Measurements from ENCODE around the gene SLC44A1.

SLC44A1 gene

DNA sequence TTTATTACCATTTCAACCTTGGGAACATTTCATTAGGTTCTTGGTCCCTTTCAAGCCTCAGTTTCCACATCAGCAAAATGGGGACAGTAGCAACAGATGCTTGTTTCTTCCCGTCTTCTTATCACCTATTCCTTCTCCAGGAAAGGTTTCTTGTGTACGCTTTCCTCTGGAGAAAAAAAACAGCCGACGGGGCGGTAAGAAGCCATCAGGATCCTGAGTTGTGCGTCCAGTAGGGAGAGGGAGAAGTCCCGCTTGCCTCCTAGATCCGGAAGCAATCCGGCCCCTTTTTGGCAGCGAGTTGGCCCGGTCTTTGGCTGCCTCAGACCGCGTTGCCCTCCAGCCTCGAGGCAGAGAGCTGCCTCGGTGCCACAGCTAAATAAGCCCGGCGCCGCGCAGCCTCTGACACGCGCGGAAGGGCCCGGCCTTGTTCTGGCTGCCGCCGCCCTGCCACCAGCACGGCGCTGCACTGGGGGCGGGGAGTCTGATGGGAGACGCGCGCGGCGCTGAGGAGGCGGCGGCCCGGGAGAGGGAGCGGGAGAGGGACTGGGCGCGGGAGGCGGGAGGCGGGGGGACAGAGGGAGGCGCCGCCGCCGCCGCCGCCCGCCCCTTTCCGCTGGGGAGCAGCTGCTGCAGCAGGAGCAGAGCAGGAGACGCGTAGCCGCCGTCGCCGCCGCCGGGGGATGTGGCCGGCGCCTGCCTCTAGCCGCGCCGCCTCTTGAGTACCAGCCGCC is at the start of gene SLC44A1:
SLC44A1 (plus strand) TSS at position 649 of the 731 bp plus-strand sequence. CDS start 218 bp downstream, outside the sequence.
- DNase-seq: peak; percentile 97

DNA sequence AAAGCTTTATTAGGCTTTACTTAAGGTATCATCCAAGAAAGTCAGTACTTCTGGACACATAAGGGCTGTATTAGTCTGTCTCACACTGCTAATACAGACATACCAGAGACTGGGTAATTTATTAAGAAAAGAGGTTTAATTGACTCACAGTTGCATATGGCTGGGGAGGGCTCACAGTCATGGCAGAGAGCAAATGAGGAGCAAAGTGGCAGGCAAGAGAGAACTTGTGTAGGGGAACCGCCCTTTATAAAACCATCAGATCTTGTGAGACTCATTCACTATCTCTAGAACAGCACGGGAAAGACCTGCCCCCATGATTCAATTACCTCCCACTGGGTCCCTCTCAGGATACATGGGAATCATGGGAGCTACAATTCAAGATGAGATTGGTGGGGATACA is 49.2 kb upstream of the SLC44A1 start:
- DNase-seq: no peak

- no peak for DNase-seq
These were observed 46.4 kb upstream of the SLC44A1 start for GRCh38 chr9:105198023-105198422.

- DNase-seq: no peak
These were observed 45.6 kb upstream of the SLC44A1 start for GRCh38 chr9:105198865-105199264.

GRCh38 chr9:105204416-105204815 is 40.0 kb upstream of the SLC44A1 start:
- DNase-seq: no peak

GRCh38 chr9:105205787-105206495 is 38.5 kb upstream of the SLC44A1 start:
- DNase-seq: no peak

- peak; percentile 33 for DNase-seq
These were observed 38.0 kb upstream of the SLC44A1 start for GRCh38 chr9:105206496-105206820.

- DNase-seq: no peak
These were observed 37.4 kb upstream of the SLC44A1 start for GRCh38 chr9:105206821-105207699.

GRCh38 chr9:105216440-105217178 is 27.8 kb upstream of the SLC44A1 start:
- DNase-seq: no peak

DNA sequence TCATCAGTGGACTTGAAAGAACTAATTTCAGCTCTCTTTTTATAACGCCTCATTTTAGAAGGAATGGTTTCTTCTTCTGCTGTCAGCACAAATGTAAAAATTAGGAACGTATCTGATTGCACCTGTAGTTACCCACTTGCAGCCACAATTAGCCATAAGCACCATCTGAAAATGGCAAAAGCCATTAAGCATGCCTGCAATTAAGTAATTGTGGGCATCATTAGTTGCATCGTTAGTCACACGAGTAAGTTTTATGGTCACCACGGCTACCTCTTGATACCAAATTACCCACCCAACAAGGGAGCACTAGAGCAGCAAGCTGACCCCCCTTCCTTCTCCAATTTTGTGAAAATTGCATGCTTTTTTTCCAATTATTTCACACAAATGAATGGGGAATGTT is 25.8 kb upstream of the SLC44A1 start:
- no peak for DNase-seq

GRCh38 chr9:105219291-105219805 is 25.1 kb upstream of the SLC44A1 start:
- DNase-seq: no peak

DNA sequence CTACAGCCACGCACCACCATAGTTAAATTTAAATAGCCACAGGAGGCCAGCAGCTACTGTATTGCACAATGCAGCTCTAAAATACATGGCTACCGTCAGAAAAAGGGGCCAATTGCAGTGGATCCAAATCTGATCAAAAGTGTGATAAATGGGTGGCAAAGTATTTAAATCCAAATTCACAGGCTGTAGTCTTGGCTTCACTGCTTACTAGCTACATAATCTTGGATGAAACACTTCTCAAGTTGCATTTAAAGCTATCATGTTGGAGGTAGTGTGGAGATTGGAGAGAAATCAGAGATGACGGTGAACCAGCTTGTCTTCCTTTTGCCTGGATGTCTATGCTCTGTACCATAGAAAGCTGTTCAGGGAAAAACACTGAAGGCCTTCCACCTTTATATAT is 24.0 kb upstream of the SLC44A1 start:
- no peak for DNase-seq

- DNase-seq: no peak
These were observed 20.8 kb upstream of the SLC44A1 start for GRCh38 chr9:105223544-105224140.

DNA sequence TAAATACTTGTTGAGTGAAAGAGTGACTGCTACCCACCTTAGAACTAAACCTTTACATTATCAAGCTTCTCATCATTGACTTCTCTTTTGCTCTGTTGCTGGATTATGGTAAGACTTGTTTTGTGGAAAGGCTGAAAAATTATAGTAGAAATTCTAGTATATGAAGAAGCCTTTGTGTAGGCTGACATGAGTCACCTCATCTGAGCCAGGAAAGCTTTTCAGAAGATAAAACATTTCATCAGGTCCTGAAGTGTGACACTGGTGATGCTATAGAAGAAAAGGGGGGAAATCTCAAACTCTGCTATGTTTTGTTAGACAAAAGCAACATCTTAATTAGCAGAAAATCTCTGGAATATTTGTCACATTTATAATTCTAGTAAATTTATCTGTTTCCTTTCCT is 18.4 kb upstream of the SLC44A1 start:
- DNase-seq: no peak

GRCh38 chr9:105232207-105232606 is 12.2 kb upstream of the SLC44A1 start:
- no peak for DNase-seq

DNA sequence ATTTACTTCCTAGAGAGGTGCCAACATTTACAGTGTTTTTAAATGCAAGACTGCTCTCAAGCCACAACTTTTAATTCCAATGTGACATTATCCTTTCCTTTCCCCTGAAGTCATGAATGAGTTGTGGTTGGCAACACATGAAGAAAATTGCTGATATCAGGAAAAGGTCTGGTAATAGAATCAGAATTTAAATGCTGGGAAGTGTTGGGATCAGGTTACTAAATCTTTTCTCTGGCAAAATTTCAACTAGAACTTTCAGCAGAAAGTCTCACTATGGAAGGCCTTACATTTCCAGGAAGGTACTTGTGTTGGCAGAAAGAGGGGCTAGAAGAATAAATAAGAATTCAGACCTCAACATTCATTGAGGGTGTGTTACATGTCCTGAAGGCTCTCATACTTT is 10.6 kb upstream of the SLC44A1 start:
- no peak for DNase-seq

DNA sequence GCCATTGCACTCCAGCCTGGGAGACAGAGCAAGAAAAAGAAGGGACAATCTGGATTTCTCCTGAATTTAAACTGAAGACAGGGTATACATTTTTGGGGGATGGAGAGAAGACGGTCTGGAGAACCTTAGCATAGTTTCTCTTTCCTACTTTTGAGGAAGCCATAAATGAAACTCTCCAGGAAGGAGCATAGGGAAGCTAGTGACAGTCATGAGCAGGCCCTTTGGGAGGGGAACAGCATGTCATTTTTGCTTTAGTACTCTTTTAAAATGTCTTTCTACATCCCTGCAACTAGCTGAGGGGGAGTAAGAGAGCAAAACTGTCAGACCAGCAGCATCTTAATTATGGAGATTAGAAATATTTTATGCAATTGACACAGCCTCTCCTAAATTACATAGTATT is 8.2 kb upstream of the SLC44A1 start:
- DNase-seq: no peak

DNA sequence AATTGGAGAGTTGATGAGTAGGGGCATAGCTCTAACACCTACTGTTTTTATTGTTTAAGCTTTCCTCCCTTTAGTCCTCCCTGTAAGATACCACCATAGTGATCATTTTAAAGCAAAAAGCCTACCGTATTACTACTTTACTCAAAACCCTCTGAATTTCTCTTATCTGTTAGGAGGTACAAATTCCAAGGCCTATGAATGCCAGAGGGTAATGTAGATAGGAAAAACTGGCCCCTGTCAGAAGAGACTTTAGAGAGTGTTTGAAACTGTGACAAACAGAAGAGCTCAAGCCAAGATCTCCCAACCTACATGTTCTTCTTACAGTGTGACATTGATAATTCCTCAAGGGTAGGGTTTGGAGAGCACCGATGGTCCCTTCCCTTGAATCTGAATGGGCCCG is 7.2 kb upstream of the SLC44A1 start:
- DNase-seq: no peak

- no peak for DNase-seq
These were observed 6.1 kb upstream of the SLC44A1 start for GRCh38 chr9:105238302-105238701.

DNA sequence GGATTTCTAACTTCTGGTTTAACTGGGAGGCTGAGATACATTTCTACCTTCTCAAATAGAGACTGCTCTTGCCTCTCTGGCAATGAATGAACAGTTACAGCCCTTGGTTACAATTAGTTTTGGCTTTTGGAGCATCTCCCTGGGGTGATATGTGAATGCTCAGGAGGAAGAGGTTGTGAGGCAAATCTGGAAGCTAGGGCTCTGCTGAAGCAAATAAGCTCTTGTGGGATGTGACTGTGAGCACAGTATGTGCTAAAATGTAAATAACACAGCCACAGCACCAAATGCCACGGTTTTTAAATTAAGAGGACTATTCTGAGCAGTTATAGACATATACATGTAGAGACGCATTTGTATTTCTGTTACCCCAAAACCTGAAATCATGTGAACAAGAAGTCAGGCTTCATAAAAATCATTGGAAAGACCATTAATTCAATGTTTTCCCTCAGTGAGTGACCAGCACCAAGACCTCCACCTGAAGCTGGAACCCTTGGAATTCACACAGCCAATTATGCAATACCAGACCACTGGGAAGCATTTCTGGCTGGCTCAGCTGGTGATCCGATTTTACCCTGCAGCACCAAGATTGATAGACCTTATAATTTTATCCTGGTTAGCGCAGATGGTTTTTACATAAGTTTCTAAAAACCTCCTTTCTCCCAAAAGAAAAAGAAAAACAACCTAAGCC is 3.0 kb upstream of the SLC44A1 start:
- DNase-seq: no peak

DNA sequence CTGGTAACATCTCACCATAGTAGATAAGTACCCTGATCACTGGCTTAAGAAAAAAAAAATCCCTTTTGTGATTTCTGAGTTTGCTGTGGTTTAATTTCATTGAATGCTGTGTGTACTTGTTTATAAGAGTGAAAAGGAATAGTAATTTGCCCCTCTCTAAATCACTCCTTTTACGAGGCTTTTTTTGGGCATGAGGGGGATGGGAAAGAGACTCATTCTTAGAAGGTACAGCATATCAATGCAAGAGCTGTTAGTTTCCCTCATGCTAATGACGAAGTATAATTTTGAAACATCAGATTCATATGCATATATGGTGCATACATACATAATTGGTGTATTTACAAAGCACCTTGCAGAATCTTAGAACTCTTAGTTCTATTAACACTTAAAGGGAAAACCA is 2.4 kb upstream of the SLC44A1 start:
- DNase-seq: no peak

DNA sequence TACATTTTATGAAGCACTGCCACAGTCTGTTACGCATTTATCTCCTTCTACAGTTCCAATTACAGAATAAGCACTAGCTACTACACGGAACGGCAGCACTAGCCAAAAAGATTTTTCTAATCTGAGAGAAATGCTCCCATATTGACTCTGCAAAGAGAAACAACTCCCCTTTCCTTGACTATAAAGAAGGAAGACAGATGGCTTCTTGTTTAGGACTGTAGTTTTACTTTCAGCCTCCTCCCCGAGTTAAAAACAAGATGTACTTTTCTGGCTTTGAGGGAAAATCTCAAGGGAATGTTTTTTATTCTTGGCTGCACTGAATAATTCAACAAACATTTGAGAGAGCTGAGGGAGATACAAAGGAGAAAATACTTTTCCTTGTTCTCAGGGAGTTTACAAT is 1.9 kb upstream of the SLC44A1 start:
- no peak for DNase-seq

All from NCI-H345 (cell line).